HepG2 (cell line): Measurements from ENCODE around the gene PSD. TPM values are rescaled to one million over a fixed set of nuclear protein-coding genes. Genes with fewer than 3 reads are reported as not detected.

ENCODE experiments used
- ATAD3A ChIP-seq: sonication (generic); formaldehyde crosslinking; IDR thresholded peaks from 2 replicates; pipeline ENCODE4 v1.4.0; 2020; ENCODE audit warnings: missing genetic modification reagents
- HIVEP1 ChIP-seq: sonication (generic); formaldehyde crosslinking; IDR thresholded peaks from 2 replicates; pipeline ENCODE4 v1.4.0; 2020; ENCODE audit warnings: mild to moderate bottlenecking, missing genetic modification reagents
- KDM3A ChIP-seq: IDR thresholded peaks from 2 replicates; pipeline ENCODE4 v1.6.1; 2018; ENCODE audit warnings: low read depth, missing compliant biosample characterization
- MYNN ChIP-seq: sonication (generic); formaldehyde crosslinking; IDR thresholded peaks from 2 replicates; pipeline ENCODE4 v1.4.0; 2020; ENCODE audit warnings: mild to moderate bottlenecking, low read depth, missing genetic modification reagents
- POLR2G ChIP-seq: fragments of 200-400 bp; formaldehyde crosslinking; IDR thresholded peaks from 2 replicates; pipeline ENCODE4 v1.6.1; 2018; ENCODE audit warnings: mild to moderate bottlenecking, low read depth, low read length, moderate library complexity
- SKI ChIP-seq: fragments of 450-650 bp; IDR thresholded peaks from one replicate; pipeline ENCODE4 v1.6.1; 2018; ENCODE audit warnings: mild to moderate bottlenecking; ENCODE audit not compliant: partially characterized antibody
- TGIF2 ChIP-seq: IDR thresholded peaks from 2 replicates; pipeline ENCODE4 v1.6.1; 2016; ENCODE audit warnings: control low read depth, missing compliant biosample characterization
- ZNF180 ChIP-seq: sonication (generic); formaldehyde crosslinking; IDR thresholded peaks from 2 replicates; pipeline ENCODE4 v1.4.0; 2020; ENCODE audit warnings: low read depth, missing genetic modification reagents, borderline replicate concordance
- ZNF318 ChIP-seq: sonication (generic); formaldehyde crosslinking; IDR thresholded peaks from 2 replicates; pipeline ENCODE4 v1.4.0; 2020; ENCODE audit warnings: mild to moderate bottlenecking, missing genetic modification reagents
- ZNF460 ChIP-seq: sonication (generic); formaldehyde crosslinking; IDR thresholded peaks from 2 replicates; pipeline ENCODE4 v1.5.1; 2020; ENCODE audit warnings: missing genetic modification reagents, mild to moderate bottlenecking, borderline replicate concordance
- ZNF574 ChIP-seq: sonication (generic); formaldehyde crosslinking; IDR thresholded peaks from 2 replicates; pipeline ENCODE4 v1.4.0; 2020; ENCODE audit warnings: missing genetic modification reagents
- ZNF674 ChIP-seq: sonication (generic); formaldehyde crosslinking; IDR thresholded peaks from 2 replicates; pipeline ENCODE4 v1.5.0; 2020; ENCODE audit warnings: low read depth, mild to moderate bottlenecking, missing genetic modification reagents
- ZNF766 ChIP-seq: sonication (generic); formaldehyde crosslinking; IDR thresholded peaks from 2 replicates; pipeline ENCODE4 v1.5.0; 2020; ENCODE audit warnings: missing genetic modification reagents, borderline replicate concordance
- ZNF800 ChIP-seq: sonication (generic); formaldehyde crosslinking; IDR thresholded peaks from 2 replicates; pipeline ENCODE4 v1.4.0; 2020; ENCODE audit warnings: missing genetic modification reagents
- ZNF816 ChIP-seq: sonication (generic); formaldehyde crosslinking; IDR thresholded peaks from 2 replicates; pipeline ENCODE4 v1.8.0; 2022; ENCODE audit warnings: missing genetic modification reagents, mild to moderate bottlenecking, borderline replicate concordance
- polyA plus RNA-seq, 8 experiments: library from polyadenylated mRNA; depleted of rRNA in 3 of 8; stranded (reverse) in 7 of 8; unstranded in 1 of 8; fragments of >200 nt; fragmentation: Illumina TruSeq in 4 of 8; extraction: Trizol in 4 of 8; gene quantifications; 2 replicates each; pipeline versions ENCODE4 v1.2.1 to v1.2.3, GENCODE V29; 2011 to 2016; ENCODE audit warnings: low read depth in 4 of 8, missing spikeins in 1 of 8, mixed read lengths in 1 of 8; ENCODE audit not compliant: insufficient read depth in 1 of 8
- total RNA-seq, 5 experiments: library from RNA; depleted of rRNA; stranded (reverse); fragments of >200 nt; fragmentation: Illumina TruSeq; extraction: Trizol; gene quantifications; 2 replicates each; pipeline ENCODE4 v1.2.3, GENCODE V29; 2016; ENCODE audit warnings: low read depth in 1 of 5

Gene PSD
- total and polyA plus RNA-seq, 2 of the 13 experiments (the other 11 are each of a cell fraction or from before 2014, with no cell fraction given), result 0.35 to 0.58 TPM

- TF ChIP-seq ATAD3A (CRISPR knock-in tag) (no peak), MYNN (no peak), SKI (no peak), ZNF574 (CRISPR knock-in tag) (peak; percentile 56), POLR2G (no peak), KDM3A (CRISPR knock-in tag) (no peak; the same call in 1 of the 2 replicates), ZNF460 (CRISPR knock-in tag) (no peak), ZNF800 (CRISPR knock-in tag) (peak; percentile 83), ZNF180 (no peak), ZNF816 (CRISPR knock-in tag) (0 out of 2 replicates have a peak, but pooled peaks have one; percentile 73), TGIF2 (no peak), ZNF318 (CRISPR knock-in tag) (no peak), ZNF766 (CRISPR knock-in tag) (peak; percentile 64; the same call in 1 of the 2 replicates), HIVEP1 (0 out of 2 replicates have a peak, but pooled peaks have one; percentile 57), ZNF674 (CRISPR knock-in tag) (peak; percentile 59; the same call in 1 of the 2 replicates)
Measured at GRCh38 chr10:102419269-102420180, 940 bp upstream of the PSD start (continued).
